Esophagus muscularis mucosa (tissue), 3 donors: ENCODE data around the gene MBNL3.

ENCODE experiments used
- CTCF ChIP-seq, 3 experiments: fragments of 200-600 bp in 2 of 3; fragments of 450-650 bp in 1 of 3; sonication (generic) in 2 of 3; IDR thresholded peaks; one replicate each; pipeline ENCODE4 v1.5.1; 2017 to 2019; ENCODE audit warnings: antibody characterized with exemption in 3 of 3, mild to moderate bottlenecking in 2 of 3, moderate library complexity in 1 of 3
- POLR2A ChIP-seq: fragments of 450-650 bp; IDR thresholded peaks from one replicate; pipeline ENCODE4 v1.6.1; 2017; ENCODE audit warnings: antibody characterized with exemption, moderate library complexity, mild to moderate bottlenecking, low read depth
- POLR2AphosphoS5 ChIP-seq, 2 donors: sonication (generic); formaldehyde crosslinking; IDR thresholded peaks; one replicate each; pipeline ENCODE4 v1.6.1; 2017; ENCODE audit warnings: antibody characterized with exemption in 2 of 2

DNA sequence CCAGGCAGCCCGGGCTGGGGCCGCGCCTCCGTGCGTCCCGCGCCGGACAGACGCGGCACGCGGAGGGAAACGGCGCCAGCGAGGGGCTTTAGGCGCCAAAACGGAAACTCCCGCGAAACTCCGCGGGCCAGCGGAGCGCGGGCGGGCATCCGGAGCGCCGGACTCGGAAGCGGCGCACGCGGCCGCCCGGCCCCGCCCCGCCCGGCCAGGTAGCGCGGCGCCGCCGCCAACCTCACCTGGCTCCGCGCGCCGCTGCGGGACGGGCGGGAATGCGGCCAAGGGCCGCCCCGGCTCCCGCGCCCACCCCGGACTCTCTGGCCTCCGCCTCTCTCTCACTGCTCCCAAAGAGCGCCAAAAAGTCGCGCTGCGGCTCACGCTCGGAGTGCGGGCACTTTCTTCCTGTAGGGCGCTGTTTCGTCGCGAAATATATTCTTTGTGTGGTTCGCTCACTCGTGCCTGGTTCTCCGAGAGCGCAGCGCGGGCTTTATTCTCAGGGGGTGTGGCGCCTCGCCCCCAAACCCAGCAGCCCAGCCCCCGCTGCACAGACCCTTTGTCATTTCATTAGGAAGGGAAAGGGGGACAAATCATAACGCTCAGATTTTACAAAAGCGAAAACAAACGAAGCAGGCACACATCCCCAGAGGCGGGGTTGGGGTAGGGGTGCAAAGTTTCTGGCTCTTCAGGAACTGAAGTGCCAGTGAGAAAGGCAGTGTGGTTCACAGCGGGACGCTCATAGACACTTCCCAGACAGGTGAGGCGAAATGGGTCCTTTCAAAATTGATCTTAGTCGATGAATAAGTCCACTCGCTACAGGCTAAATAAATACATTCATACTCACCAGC is 961 bp upstream of the MBNL3 start:
- TF ChIP-seq POLR2AphosphoS5 (IDR thresholded peaks at IDR 0.05) (no peak), CTCF (IDR thresholded peaks at IDR 0.05) (no peak), POLR2A (no peak)
